Heart left ventricle (tissue), 16 donors: Measurements from ENCODE around the gene AADACL3. TPM values are rescaled to one million over a fixed set of nuclear protein-coding genes. Genes with fewer than 3 reads are reported as not detected.

Source experiments
- ATAC-seq, 4 donors: fragments of 200-7000 bp; cut with Tn5 transposase; one replicate each; pipeline ENCODE4 v1.9.1; 2020 to 2022; ENCODE audit warnings: moderate library complexity in 4 of 4, mild to moderate bottlenecking in 3 of 4, moderate number of reproducible peaks in 1 of 4
- DNase-seq, 5 donors: peaks; one replicate each; pipeline ENCODE4 v3.0.0-alpha.2; 2020
- H3K27ac ChIP-seq, 12 donors: fragments of 200-600 bp; sonication (generic) in 4 of 12; one replicate each; pipeline versions ENCODE4 v1.5.0 to v1.8.0; 2016 to 2022; ENCODE audit warnings: mild to moderate bottlenecking in 2 of 12
- H3K27me3 ChIP-seq, 9 donors: fragments of 200-600 bp; sonication (generic) in 2 of 9; one replicate each; pipeline versions ENCODE4 v1.5.1 to v1.8.0; 2016 to 2022; ENCODE audit warnings: mild to moderate bottlenecking in 3 of 9
- H3K36me3 ChIP-seq, 9 donors: fragments of 200-600 bp; sonication (generic) in 2 of 9; one replicate each; pipeline versions ENCODE4 v1.5.0 to v1.8.0; 2018 to 2022; ENCODE audit warnings: mild to moderate bottlenecking in 2 of 9
- H3K4me1 ChIP-seq, 12 donors: fragments of 200-600 bp; sonication (generic) in 4 of 12; one replicate each; pipeline versions ENCODE4 v1.5.0 to v1.8.0; 2016 to 2022; ENCODE audit warnings: mild to moderate bottlenecking in 3 of 12
- H3K4me3 ChIP-seq, 12 donors: fragments of 200-600 bp; sonication (generic) in 4 of 12; one replicate each; pipeline versions ENCODE4 v1.5.0 to v1.8.0; 2017 to 2022; ENCODE audit warnings: mild to moderate bottlenecking in 9 of 12, moderate library complexity in 4 of 12
- H3K9me3 ChIP-seq, 12 donors: fragments of 200-600 bp; sonication (generic) in 4 of 12; one replicate each; pipeline versions ENCODE4 v1.5.0 to v1.8.0; 2016 to 2022; ENCODE audit warnings: mild to moderate bottlenecking in 1 of 12
- POLR2A ChIP-seq, 2 donors: fragments of 450-650 bp; IDR thresholded peaks; one replicate each; pipeline ENCODE4 v1.6.1; 2017; ENCODE audit warnings: antibody characterized with exemption in 2 of 2, mild to moderate bottlenecking in 2 of 2, moderate library complexity in 2 of 2
- WGBS, 4 donors: extraction: QIAGEN DNeasy Blood & Tissue Kit in 2 of 4; methylation state at CpG; one replicate each; pipeline versions ENCODE4 v1.1.5 to v1.1.7; 2013 to 2018; 5-methylcytosine and 5-hydroxymethylcytosine counted together
- intact Hi-C, 10 donors: fragments of 100-400 bp; cut with DNase I; formaldehyde crosslinking; loops; one replicate each; pipeline versions ENCODE4 v1.11.1 to v1.14.2; 2022
- polyA plus RNA-seq, 2 donors: library from polyadenylated mRNA; stranded (reverse); fragments of 200-250 nt; gene quantifications; one replicate each; pipeline ENCODE4 v1.2.3, GENCODE V29; 2013
- total RNA-seq, 9 donors: library from RNA; depleted of rRNA in 2 of 9; stranded (reverse); fragments of >200 nt in 2 of 9; fragmentation: NEBNext Ultra II Directional in 3 of 9; extraction: Animal tissue kit (Norgen Biotek cat#: 25700) in 3 of 9; gene quantifications; one replicate each; pipeline versions ENCODE4 v1.1.0 to v1.2.4, GENCODE V29; 2016 to 2023
- TF ChIP-seq, protein P1 (sequence below), 12 donors: fragments of 200-600 bp; sonication (generic) in 4 of 12; IDR thresholded peaks; one replicate each; pipeline versions ENCODE4 v1.5.0 to v1.8.0; 2018 to 2022; ENCODE audit warnings: antibody characterized with exemption in 12 of 12, mild to moderate bottlenecking in 5 of 12
- donor health status: ischemic (EF 13 %, LVEDD 7.1; RV severe dilation, severe dysfunction).
- donor health status: healthy with polysubstance abuse.
- donor health status: DM: no; HTN: yes; CAD: no.
- donor health status: DM: no; HTN: no; CAD: no.
- donor health status: ischemic (EF 25% LVEDD 6.9; RV normal size, moderate dysfunction).
- donor health status: ischemic (EF 25% LVEDD 5.7; RV mildly dilated, moderate dysfunction).
- donor health status: healthy.
- donor health status: DM: yes; HTN: yes; CAD: no.
- donor health status: ischemic (EF 35%, LVEDD 5.7; RV mildly dilated, moderate dysfunction).
- donor health status: nonischemic (EF 11% LVEDD 7.7; RV severe dilation, severe dysfunction).
- donor health status: DM: yes; HTN: yes; CAD: no.
- donor health status: PGD.
- donor health status: ischemic (EF 29% LVEDD 5.4; RV normal size, mild dysfunction).
- donor health status: nonischemic (EF 23%, LVEDD 6.1; RV moderate dilation, normal function).

AADACL3 gene
- total and polyA plus RNA-seq, 11 donors, result not detected

- Histone ChIP-seq H3K27ac (no peak overlapping the region), H3K4me3 (no peak overlapping the region), H3K27me3 (peaks cover 0 to 42% (median 12%) of the 10 kb centered on the region in 9 donors), H3K36me3 (no peaks in the 10 kb centered on the region), H3K9me3 (peaks cover 0 to 4% (median 0%) of the 10 kb centered on the region in 12 donors), H3K4me1 (no peaks in the 10 kb centered on the region)
- no peak for ATAC-seq
- intact Hi-C loops, result no loop called here
- DNase-seq, result no peak
- no peak for TF ChIP-seq POLR2A (IDR thresholded peaks at IDR 0.05)
- TF ChIP-seq, protein P1, sequence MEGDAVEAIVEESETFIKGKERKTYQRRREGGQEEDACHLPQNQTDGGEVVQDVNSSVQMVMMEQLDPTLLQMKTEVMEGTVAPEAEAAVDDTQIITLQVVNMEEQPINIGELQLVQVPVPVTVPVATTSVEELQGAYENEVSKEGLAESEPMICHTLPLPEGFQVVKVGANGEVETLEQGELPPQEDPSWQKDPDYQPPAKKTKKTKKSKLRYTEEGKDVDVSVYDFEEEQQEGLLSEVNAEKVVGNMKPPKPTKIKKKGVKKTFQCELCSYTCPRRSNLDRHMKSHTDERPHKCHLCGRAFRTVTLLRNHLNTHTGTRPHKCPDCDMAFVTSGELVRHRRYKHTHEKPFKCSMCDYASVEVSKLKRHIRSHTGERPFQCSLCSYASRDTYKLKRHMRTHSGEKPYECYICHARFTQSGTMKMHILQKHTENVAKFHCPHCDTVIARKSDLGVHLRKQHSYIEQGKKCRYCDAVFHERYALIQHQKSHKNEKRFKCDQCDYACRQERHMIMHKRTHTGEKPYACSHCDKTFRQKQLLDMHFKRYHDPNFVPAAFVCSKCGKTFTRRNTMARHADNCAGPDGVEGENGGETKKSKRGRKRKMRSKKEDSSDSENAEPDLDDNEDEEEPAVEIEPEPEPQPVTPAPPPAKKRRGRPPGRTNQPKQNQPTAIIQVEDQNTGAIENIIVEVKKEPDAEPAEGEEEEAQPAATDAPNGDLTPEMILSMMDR (IDR thresholded peaks at IDR 0.05), result no peak
- 80 to 89% (median 83%) methylated on average over 5 of the region's 5 CpGs for WGBS, 4 donors
Measured at GRCh38 chr1:12772520-12772919, 56.6 kb downstream of the AADACL3 start.

- ATAC-seq (no peak), DNase-seq (no peak)
- TF ChIP-seq POLR2A (IDR thresholded peaks at IDR 0.05), result no peak
- TF ChIP-seq, protein P1 (IDR thresholded peaks at IDR 0.05), result no peak
- H3K4me3 ChIP-seq, result no peak within 1 kb of the TSS
- intact Hi-C loops, result no loop called here
- H3K36me3 ChIP-seq, result no peaks in the 10 kb centered on the region
- H3K9me3 ChIP-seq, result peaks cover 0 to 4% (median 0%) of the 10 kb centered on the region in 12 donors
- peaks cover 0 to 45% (median 12%) of the 10 kb centered on the region in 9 donors for H3K27me3 ChIP-seq
- H3K4me1 ChIP-seq, result no peaks in the 10 kb centered on the region
- no peak within 1 kb of the TSS for H3K27ac ChIP-seq
- 81 to 88% (median 86%) methylated on average over 5 of the region's 5 CpGs for WGBS, 4 donors
Measured at GRCh38 chr1:12773438-12773837, 57.5 kb downstream of the AADACL3 start, which contains the start of gene PRAMEF12. Gene PRAMEF12, plus strand, starts transcription at chr1:12773738. Its CDS starts 1,130 bp downstream, at chr1:12774868.

GRCh38 chr1:12774801-12775345 lies 59.0 kb downstream of the AADACL3 start:
- intact Hi-C loops, result no loop called here
- Histone ChIP-seq H3K4me3 (no peak overlapping the region), H3K4me1 (no peaks in the 10 kb centered on the region), H3K9me3 (peaks cover 0 to 4% (median 0%) of the 10 kb centered on the region in 12 donors), H3K36me3 (no peaks in the 10 kb centered on the region), H3K27ac (no peak overlapping the region), H3K27me3 (peaks cover 0 to 33% (median 8%) of the 10 kb centered on the region in 9 donors)
- WGBS, 4 donors, result 55 to 77% (median 70%) methylated on average over 1 to 5 of the region's 5 CpGs
- DNase-seq (no peak), ATAC-seq (no peak)
- no peak for TF ChIP-seq POLR2A (IDR thresholded peaks at IDR 0.05)
- TF ChIP-seq, protein P1 (IDR thresholded peaks at IDR 0.05), result no peak

- Histone ChIP-seq H3K27me3 (peaks cover 0 to 27% (median 7%) of the 10 kb centered on the region in 9 donors), H3K9me3 (peaks cover 0 to 4% (median 0%) of the 10 kb centered on the region in 12 donors), H3K36me3 (no peaks in the 10 kb centered on the region), H3K4me1 (no peaks in the 10 kb centered on the region), H3K4me3 (no peak overlapping the region), H3K27ac (no peak overlapping the region)
- intact Hi-C loops, result no loop called here
- TF ChIP-seq POLR2A (IDR thresholded peaks at IDR 0.05), result no peak
- TF ChIP-seq, protein P1 (IDR thresholded peaks at IDR 0.05), result no peak
- ATAC-seq (no peak), DNase-seq (no peak)
- WGBS, 4 donors, result 70 to 75% (median 72%) methylated on average over 8 of the region's 8 CpGs
Measured at GRCh38 chr1:12775443-12775842, 59.5 kb downstream of the AADACL3 start.
